ENCODE results near the gene RAD51B. TPM values are rescaled to one million over a fixed set of nuclear protein-coding genes. Genes with fewer than 3 reads are reported as not detected.

The RAD51B gene
- total and polyA plus RNA-seq, 4 donors: 2.5 to 95.0 (median 9.6) TPM

- ATAC-seq (ENCODE audit: insufficient read depth, low FRiP score) (no peak), DNase-seq (no peak)
- peak overlapping the region in 1 of 2 donors; percentile 29 for H3K27ac ChIP-seq (ENCODE audit: low read depth in 1 of 2, low read length in 1 of 2)
- peak overlapping the region in 1 of 2 donors; percentile 73 for H3K9ac ChIP-seq (ENCODE audit: insufficient read depth in 1 of 2, low read length in 2 of 2)
- H3K4me3 ChIP-seq: no peak overlapping the region
- H3K36me3 ChIP-seq (ENCODE audit: control insufficient read depth in 4 of 4, insufficient read depth in 4 of 4, low read length in 4 of 4): no peaks in the 10 kb centered on the region
- TF ChIP-seq CTCF (IDR thresholded peaks at IDR 0.05; ENCODE audit: control extremely low read depth, extremely low read depth): no peak
- peaks cover 0 to 28% (median 5%) of the 10 kb centered on the region in 5 donors for H3K4me1 ChIP-seq (ENCODE audit: control insufficient read depth in 5 of 5, insufficient read depth in 5 of 5, low read length in 5 of 5)
- no peaks in the 10 kb centered on the region for H3K27me3 ChIP-seq (ENCODE audit: control insufficient read depth in 3 of 3, insufficient read depth in 3 of 3, low read length in 2 of 3)
- 99 to 100% methylated on average over 1 of the region's 1 CpG for whole genome bisulfite sequencing, 2 donors
- H3K9me3 ChIP-seq (ENCODE audit: control insufficient read depth in 4 of 4, insufficient read depth in 3 of 4, low read length in 3 of 4): peaks cover 2 to 5% (median 3%) of the 10 kb centered on the region in 4 donors
Measured at GRCh38 chr14:67934862-67935261, 115.3 kb downstream of the RAD51B start.

GRCh38 chr14:67935371-67935770 is 115.8 kb downstream of the RAD51B start:
- no peak for DNase-seq
- Histone ChIP-seq H3K27me3 (ENCODE audit: control insufficient read depth in 3 of 3, insufficient read depth in 3 of 3, low read length in 2 of 3) (no peaks in the 10 kb centered on the region), H3K4me1 (ENCODE audit: control insufficient read depth in 5 of 5, insufficient read depth in 5 of 5, low read length in 5 of 5) (peaks cover 0 to 32% (median 5%) of the 10 kb centered on the region in 5 donors), H3K27ac (ENCODE audit: low read depth in 1 of 2, low read length in 1 of 2) (no peak overlapping the region), H3K9me3 (ENCODE audit: control insufficient read depth in 4 of 4, insufficient read depth in 3 of 4, low read length in 3 of 4) (peaks cover under 1 to 2% (median 2%) of the 10 kb centered on the region in 4 donors), H3K9ac (ENCODE audit: insufficient read depth in 1 of 2, low read length in 2 of 2) (no peak overlapping the region), H3K4me3 (no peak overlapping the region), H3K36me3 (ENCODE audit: control insufficient read depth in 4 of 4, insufficient read depth in 4 of 4, low read length in 4 of 4) (no peaks in the 10 kb centered on the region)
- ATAC-seq (ENCODE audit: insufficient read depth, low FRiP score): no peak
- TF ChIP-seq CTCF (IDR thresholded peaks at IDR 0.05; ENCODE audit: control extremely low read depth, extremely low read depth): no peak
- WGBS, 2 donors: 90 to 94% methylated on average over 2 of the region's 2 CpGs

GRCh38 chr14:67938071-67938470 is 118.5 kb downstream of the RAD51B start:
- no peak overlapping the region for H3K27ac ChIP-seq (ENCODE audit: low read depth in 1 of 2, low read length in 1 of 2)
- H3K4me1 ChIP-seq (ENCODE audit: control insufficient read depth in 5 of 5, insufficient read depth in 5 of 5, low read length in 5 of 5): peaks cover 0 to 58% (median 16%) of the 10 kb centered on the region in 5 donors
- no peaks in the 10 kb centered on the region for H3K9me3 ChIP-seq (ENCODE audit: control insufficient read depth in 4 of 4, insufficient read depth in 3 of 4, low read length in 3 of 4)
- WGBS, 2 donors: 64 to 91% methylated on average over 2 of the region's 2 CpGs
- H3K27me3 ChIP-seq (ENCODE audit: control insufficient read depth in 3 of 3, insufficient read depth in 3 of 3, low read length in 2 of 3): no peaks in the 10 kb centered on the region
- H3K36me3 ChIP-seq (ENCODE audit: control insufficient read depth in 4 of 4, insufficient read depth in 4 of 4, low read length in 4 of 4): no peaks in the 10 kb centered on the region
- no peak for ATAC-seq (ENCODE audit: insufficient read depth, low FRiP score)
- no peak for TF ChIP-seq CTCF (IDR thresholded peaks at IDR 0.05; ENCODE audit: control extremely low read depth, extremely low read depth)
- no peak overlapping the region for H3K4me3 ChIP-seq
- H3K9ac ChIP-seq (ENCODE audit: insufficient read depth in 1 of 2, low read length in 2 of 2): no peak overlapping the region
- no peak for DNase-seq
